Stimulated activated CD4-positive, alpha-beta T cell treated with anti-CD3 and anti-CD28 coated beads, Interleukin-2, amount 100 ng/mL, for 24 hours (primary cell): ENCODE measurements around the gene CNTN1.

Source experiments
- DNase-seq, 2 donors: peaks; one replicate each; pipeline ENCODE4 v3.0.0-alpha.2; 2020

The CNTN1 gene

DNA sequence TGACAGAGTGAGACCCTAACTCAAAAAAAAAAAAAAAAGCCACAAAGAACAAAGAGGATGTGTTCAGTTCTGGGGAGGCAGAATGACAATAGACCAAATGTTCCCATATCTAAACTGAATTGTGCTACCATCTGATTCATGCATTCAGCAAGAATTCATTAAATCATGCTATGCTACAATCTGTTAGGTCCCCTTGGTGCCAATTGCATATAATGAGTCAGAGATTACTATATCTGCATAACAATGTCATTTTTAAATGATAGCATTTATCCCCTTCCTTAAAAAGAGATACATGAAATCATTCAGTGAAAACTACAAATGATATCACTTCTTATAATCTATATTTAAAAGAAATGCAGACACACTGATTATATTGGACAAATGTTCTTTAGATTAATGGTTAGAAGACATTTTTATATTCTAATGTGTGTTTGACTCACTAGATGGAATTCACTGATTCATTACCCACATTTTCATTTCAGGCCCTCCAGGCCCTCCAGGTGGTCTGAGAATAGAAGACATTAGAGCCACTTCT, 288.3 kb downstream of the CNTN1 start:
- no peak for DNase-seq

DNA sequence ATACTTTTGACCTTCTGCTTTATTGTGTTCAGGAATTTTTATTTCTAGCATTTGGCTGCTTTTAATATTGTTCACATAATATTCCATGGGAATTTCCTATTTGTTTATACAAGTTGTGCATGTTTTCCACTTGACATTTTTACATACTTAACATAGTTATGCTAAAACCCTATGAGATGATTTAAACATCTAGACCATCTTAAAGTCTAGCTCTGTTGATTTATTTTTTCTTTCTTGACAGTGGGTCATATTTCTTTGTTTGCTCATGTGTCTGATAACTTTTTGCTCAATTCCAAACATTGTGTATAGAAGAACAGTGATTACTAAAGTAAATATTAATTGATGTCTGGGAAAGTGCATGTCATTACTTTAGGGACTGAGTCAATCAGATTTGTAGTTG, 293.8 kb downstream of the CNTN1 start:
- no peak for DNase-seq

DNA sequence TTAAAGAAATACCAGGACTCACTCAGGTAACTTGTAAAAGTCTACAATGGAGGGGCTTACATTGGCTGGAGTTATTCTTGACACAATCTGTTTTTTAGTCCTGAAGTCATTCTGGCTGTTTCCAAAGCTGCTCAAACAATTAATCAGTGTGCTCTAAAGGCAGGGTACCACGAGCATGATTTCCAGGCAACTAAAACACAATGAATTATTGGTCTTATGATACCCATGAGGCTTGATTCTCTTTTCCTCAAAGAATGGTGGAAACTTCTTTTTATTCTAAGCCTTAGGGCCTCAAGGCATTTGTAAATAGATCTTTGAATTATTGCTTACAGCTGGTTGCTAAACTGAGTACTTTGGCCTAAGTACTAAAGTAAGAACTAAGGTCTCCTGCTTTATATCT, 296.1 kb downstream of the CNTN1 start:
- no peak for DNase-seq

DNA sequence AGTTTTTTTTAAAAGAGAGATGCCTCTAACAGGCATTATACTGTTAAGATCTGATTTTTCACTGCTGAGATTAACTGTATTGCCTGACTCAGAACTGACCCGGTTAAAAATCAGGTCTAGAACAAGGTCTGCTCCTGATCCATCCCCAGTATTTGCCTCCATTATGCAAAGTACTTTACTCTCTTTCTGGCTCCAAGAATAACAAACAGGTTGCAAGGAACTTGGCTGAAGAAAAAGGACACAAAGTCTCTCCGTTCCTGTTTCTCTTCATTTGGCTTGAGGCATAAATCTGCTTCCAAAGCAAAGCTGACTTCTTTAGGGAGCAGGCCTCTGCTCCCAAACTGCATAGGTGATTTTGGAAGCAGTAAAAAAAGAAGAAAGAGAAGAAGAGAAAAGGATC, 296.6 kb downstream of the CNTN1 start:
- DNase-seq = no peak

DNA sequence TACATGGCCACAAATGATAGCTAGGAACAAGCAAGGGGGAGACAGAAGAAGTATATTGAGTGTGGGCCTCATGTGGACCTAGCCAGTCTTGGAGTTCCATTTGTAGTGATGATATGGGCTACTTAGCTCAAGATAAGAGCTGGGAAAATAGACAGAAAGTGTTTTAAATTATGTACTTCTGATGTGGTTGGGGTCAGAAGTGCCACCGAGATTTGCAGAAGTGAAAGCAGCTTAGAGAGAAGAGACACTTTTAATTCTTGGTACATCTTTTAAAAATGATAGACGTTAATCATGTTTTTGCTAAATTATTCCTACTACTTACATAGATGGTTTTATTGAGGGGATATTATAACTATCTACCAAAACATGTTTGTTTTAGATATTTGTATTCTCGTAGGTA, 297.5 kb downstream of the CNTN1 start:
- DNase-seq = no peak

DNA sequence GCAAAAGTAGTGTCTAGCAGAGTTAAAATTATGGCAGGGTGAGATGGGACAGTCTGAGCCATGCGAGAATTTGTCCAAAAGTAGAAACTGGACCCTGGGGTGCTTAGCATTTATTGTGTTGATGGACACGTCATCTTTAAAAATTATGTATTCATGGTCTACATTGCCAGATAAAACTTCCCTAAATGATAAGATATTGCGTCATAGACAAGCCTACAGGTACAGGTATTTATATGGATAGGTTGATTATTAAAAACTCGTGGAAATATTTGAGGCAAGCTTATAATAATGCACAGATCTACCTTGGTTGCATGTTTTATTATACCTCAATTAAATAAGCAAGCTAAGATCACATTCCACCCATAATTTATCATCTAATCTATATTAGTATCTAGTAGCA, 299.9 kb downstream of the CNTN1 start:
- no peak for DNase-seq

DNA sequence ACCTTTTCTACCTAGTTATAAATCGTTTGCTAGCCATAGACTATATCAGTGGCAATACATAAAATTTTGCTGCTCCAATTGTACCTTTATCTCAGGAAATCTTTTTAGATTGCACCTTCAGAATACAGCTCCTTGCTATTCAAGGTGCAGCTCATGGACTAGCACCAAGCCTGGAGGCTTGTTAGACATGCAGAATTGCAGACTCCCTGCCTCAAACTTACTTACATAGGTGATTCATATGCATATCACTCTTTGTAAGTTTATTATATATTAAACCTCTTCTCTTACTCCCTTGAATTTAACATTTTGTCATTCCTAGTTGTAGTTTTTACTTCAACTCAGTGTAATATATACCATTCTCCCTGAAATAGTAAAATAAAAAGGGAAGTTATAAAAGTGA, 300.4 kb downstream of the CNTN1 start:
- DNase-seq = no peak

DNA sequence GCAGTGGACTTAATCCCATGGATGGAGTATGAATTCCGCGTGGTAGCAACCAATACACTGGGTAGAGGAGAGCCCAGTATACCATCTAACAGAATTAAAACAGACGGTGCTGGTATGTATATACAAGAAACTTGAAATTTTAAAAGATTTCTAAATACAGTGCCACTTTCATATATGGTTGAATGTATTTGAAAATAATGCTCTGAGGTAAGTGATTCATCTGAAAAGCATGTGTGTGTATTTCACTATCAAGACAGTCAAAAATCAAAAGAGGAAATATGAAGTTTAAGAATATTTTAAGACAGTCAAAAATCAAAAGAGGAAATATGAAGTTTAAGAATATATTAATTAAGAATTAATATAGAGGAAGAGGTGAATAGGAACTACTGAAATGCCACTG, 300.9 kb downstream of the CNTN1 start:
- DNase-seq = no peak

DNA sequence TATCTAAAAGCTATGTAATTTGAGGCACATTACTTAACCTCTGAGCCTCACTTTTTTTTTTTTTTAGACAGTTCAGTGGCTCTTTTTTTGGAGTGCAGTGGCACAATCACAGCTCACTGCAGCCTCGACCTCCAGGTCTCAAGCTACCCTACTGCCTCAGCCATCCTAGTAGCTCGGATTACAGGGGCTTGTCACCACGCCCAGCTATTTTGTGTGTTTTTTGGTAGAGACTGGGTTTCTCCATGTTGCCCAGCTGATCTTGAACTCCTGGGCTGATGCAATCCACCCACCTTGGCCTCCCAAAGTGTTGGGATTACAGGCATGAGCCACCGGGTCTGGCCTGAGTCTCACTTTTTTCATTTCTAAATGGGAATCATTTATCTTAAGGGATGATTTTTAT, 303.9 kb downstream of the CNTN1 start:
- DNase-seq = no peak

DNA sequence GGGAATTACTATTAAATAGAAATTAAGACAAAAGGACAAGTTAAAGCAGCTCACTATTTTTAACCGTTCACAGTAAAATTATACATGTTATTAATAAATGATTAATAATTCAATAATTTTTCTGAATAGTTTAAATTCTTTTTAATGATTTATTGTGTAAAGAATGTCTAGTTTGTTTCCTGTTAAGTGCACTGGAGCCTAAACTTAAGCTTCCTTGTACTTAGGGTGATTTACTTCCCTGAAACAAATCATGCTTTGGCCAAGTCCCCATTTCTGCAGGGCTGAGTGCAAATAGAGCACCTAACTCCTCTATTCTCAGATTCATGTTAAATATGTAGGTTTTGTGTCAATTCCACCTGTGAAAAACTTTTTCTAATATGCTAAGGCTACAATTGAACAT, 307.0 kb downstream of the CNTN1 start:
- no peak for DNase-seq

DNA sequence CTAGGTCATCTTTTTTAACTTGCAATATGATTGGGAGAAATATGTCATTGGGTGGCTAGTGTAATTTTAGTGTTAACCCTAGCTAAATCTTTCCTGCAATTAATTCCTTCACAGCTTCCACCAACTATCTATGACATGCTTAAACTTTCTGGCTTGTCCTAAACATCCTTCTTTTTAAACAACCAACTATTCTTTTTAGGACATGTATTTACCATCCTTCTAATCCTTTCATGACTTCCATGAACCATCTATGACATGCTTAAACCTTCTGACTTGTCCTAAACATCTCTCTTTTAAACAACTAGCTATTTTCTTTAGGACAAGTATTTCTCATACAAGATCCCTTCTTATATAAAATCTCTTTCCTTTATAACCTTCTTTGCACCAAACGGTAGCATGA, 316.2 kb downstream of the CNTN1 start:
- no peak for DNase-seq

DNA sequence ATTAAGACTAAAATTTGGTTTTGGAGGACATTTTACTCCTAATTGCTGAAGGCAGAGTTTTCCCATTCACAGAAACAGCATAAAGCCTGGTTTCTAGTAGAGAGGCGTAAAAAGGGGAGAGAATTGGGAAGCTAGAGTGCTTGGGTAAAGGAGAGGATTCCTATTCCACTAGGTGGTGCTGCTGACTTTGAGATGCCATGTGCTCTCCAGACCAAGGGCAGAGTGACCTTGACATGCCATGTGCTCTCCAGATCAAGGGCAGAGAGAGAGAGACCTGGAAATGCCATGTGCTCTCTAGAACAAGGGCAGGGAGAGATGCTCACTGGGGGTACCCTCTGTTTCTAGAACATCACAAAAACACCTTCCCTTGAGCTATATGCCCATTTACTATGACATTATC, 319.7 kb downstream of the CNTN1 start:
- DNase-seq = no peak

DNA sequence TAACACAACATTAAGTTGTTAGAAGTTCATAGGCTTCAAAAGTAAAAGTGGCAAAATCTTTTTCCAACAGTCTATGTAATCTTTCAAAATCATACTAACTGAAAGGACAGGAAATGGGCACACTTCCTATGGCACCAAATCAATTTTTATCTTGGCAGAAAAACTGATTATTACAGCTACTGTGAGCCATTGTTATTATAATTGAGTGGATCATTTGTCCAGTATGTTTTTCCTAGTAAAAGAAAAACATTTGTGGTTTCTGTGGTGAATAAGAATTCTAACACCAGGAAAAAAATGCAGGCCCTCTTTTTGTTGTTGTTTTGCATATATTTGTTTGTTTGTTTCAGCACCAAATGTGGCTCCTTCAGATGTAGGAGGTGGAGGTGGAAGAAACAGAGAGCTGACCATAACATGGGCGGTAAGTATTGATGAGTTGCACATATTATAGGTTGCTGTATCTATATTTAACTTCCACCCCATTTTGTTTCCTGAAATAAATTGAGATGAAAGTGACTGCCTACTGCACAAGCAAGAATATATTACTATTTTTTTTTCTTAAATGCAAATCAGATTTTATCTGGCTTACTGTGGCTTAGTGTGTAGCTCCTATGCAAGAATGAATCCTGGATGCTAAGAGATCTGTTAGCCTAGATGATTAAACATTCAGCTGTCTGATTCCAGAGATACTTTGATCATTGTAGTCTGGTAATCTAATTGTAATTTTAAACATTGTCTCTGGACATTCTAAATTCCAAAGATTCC, 321.8 kb downstream of the CNTN1 start:
- DNase-seq = no peak

DNA sequence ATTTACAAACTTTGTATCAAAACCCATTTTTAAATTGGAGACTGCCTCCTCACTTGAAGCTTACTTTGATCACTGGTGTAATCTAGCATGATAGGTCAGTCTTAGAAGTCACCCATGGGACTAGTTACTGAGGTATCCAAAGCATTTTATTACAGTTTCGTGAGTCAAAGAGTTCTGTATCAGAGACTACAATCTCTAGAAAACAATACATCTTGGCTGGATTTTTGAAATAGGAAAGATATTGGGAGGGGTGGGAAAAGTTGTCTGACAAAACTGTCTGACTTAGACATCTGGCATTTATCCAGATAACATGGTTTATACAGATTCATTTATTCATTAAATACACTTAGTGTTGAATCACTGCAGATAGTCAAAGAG, 322.4 kb downstream of the CNTN1 start:
- DNase-seq = no peak

DNA sequence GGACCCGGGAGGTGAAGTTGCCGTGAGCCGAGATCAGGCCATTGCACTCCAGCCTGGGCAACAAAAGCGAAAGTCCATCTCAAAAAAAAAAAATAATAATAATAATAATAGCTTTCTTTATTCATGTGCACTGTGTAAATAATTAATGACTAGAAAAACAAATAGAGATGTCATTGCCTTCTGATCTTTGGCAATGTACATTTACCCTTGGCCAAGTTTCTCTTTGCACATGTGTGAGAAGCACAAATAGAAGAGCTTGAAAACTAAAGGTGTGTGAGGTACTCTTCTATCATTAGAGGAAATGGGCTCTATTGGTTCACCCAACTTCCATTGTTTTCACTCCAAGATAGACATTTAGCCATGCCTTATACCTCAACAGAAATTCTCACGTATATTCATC, 325.8 kb downstream of the CNTN1 start:
- no peak for DNase-seq

DNA sequence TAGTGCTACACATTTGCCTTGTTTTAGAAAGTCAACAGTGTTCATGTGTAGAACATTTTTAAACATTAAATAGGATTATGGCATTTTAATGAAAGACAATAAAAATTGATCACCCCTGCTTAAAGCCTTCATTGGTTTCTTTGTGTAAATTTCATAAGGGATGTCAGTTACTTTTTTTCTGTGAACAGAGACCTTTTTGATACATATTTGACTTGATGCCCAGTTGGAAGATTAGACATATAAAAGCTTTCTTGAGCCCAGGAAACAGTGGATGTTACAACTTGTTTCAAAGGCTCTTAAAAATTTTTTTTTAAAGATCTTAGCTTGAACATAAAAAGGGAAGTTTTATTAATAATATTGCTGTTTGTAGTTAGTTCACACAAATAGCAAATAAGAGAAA, 327.2 kb downstream of the CNTN1 start:
- DNase-seq = no peak

DNA sequence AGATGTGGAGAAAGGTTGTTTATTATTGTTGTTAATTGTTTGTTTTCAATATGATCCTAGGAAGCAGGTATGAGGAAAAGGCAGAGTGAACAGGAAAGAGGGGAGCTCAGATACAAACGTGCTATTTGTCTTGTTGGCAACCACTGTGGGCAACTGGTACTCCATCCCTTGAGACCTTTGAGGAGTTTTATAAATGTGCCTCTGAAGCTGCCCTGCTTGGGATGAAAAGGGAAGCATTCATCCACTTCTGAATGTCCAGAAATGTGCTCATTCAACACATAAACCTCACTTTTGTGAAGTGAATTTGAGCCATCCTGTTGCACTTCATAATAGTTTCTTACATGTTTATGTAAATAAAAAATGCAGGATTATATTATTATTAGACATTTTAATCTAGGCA, 331.6 kb downstream of the CNTN1 start:
- DNase-seq = no peak

DNA sequence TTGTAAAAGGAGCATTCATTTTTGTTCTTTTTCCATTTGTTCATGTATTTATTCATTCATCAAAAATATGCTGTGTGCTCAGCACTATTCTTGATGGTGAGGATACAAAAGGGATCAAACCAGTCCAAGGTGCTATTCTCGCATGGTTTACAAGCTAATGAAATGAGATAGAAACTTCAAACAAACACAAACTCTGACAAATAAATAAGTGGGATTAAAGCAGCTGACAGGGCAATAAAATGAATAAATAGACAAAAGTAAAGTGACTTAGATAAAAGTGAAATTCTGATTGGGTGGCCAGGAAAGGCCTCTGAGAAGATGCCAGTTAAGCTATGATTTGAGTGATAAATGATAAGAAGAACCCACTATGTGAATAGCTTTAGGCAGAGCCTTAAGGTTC, 333.9 kb downstream of the CNTN1 start:
- no peak for DNase-seq

DNA sequence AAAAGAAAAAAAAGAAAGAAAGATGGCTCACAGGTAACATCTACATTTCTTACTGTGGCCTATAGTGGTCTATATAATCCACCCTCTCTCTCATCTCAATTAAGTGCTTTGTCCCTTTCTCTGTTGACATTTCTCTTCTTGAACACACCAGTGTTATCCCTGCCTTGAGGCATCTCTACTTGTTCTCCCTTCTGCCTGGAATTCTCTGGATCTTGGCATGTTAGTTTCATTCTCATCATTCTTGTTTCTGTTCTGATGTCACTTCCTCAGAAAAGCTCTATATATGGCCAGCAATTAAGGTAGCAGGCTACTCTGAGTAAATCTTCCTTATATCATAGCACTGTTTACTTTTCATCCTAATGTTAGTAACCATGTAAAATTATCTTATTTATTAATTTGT, 340.1 kb downstream of the CNTN1 start:
- DNase-seq = no peak

DNA sequence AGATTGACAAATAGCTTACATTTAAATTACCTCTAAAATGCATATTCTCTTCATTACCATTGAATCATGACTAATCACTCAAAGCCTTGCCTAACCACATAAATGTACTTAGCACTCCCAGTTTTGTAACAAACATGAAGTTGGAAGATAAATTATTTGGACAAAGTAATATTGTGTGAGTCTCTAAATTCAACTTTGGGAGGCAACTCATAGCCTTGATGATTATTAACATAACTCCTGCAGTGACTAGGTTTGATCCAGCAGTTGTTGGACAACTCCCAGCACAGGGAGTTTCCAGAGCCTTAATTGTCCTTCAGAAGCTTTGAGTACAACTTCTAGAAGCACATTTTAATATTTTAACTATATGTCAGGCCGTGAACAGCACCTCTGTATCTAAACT, 342.4 kb downstream of the CNTN1 start:
- DNase-seq = no peak

DNA sequence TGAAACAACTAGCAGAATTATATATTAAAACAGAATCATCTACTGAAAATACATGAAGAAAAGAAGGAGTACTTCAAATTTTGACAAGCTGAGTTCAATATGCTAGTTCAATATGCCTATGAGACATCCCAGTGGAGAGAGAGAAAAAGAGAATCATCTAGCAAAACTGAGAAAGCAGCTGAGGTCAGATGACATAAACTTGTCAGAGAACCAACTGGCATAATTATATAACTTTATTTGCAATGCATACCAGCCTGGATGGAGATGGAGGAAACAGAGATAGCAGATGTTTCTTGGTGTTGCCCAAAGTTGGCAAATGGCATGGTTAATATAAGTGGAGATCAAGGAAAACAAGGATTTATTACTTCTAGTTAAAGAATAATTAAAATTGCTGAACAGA, 347.2 kb downstream of the CNTN1 start:
- DNase-seq = no peak

DNA sequence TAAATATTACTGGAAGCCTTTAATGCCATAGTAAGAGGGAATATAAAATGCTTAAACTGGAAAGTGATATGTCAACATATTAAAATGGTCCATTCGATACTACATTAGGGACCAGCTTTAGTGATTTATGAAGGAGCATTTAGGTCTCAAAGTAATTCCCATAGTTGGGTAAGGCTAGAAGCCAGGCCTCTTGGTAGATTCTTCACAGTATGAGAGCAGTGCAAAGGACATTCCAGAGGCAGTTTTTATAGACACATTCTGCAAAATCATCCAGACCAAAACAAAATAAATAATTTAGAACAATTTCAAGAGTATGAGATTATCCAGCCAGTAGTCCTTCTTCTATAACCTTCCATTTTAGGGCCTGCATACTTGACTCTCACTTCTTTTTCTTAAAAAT, 353.3 kb downstream of the CNTN1 start:
- DNase-seq = no peak

DNA sequence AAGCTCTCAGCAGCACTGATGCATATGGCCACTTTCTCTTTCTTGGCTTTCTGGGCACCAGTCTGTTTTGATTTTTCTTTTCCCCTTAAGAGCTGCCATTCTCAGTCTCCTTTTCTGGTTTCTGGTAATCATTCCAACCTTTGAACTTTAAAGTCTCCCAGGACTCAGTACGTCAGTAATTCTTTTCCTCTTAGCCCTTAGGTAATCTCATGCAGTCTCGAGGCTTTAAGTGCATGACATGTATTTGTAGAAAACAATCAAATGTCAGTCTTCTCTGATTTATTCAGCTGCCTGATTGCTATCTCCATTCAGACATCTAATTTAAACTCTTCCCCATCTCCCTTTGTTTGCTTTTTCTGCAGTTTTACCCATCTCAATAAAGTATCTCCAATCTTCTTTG, 356.8 kb downstream of the CNTN1 start:
- no peak for DNase-seq

DNA sequence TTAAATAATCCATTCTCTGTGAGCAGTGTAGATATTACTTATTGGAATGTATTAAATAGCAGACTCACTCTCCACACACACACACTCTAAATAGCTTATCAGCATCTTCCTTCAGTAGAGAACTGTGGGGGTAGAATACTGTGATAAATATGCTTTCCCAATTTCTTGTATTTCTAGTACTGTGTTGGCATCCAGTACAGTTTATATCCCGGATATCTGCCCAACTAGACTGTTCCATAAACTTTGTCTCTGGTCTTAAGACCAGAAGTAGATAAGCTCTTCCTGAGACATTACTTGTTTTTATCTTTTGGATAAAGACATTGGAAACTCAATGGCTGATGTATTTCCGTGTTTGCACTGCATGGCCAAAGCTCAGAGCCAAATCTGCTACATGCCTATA, 359.7 kb downstream of the CNTN1 start:
- DNase-seq = no peak

DNA sequence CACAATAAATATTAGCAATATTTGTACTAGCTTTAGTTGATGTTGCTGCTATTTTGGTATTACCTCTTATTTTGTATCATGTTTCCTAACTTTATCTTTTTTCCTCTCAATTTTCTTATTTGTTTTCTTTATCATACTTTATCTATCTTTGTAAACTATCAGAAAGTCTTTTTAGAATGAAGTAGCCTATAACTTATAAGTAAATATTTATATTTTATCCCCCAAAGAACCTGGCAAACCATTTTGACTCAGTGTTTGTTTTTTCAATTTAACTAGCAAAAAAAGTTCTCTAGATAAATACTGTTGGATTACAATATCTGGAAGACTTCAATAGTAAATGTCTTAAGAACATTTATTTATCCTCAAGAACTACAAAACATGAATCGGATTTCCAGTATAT, 360.2 kb downstream of the CNTN1 start:
- DNase-seq = no peak
